Gastrocnemius medialis (tissue), 4 donors: ENCODE measurements around the gene OR6C65.

Experiments used
- POLR2A ChIP-seq, 2 donors: fragments of 450-650 bp; IDR thresholded peaks; one replicate each; pipeline ENCODE4 v1.6.1; 2017; ENCODE audit warnings: antibody characterized with exemption in 2 of 2, mild to moderate bottlenecking in 2 of 2, moderate library complexity in 2 of 2
- TF ChIP-seq, protein P1 (sequence below), 5 experiments: fragments of 450-650 bp in 3 of 5; fragments of 200-600 bp in 2 of 5; sonication (generic) in 2 of 5; IDR thresholded peaks in 4 of 5; conservative IDR thresholded peaks in 1 of 5; 1 replicate in 4 of 5; 2 replicates in 1 of 5; pipeline ENCODE4 v1.5.1; 2016 to 2019; ENCODE audit warnings: antibody characterized with exemption in 5 of 5, mild to moderate bottlenecking in 3 of 5, moderate library complexity in 3 of 5

DNA sequence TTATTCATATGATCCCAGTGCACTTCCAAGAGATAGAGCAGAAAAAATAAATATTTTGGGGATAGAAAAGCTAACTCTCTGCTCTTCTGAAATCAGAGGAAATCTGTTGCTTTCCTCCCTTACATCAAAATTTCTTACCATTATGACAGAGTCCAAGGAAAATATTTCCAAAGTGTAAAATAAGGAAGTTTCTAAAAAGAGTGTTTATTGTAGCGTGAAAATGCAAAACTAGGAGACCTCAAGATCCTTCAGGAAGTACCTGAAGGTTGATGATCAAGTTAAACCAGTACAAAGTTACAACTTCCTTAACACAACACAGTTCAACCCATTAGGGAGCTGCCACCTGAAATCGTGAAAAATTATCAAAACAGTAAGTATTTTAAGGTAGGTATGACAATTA lies 43.4 kb downstream of the OR6C65 start, which contains the start of gene OR6C2:
- TF ChIP-seq, protein P1, sequence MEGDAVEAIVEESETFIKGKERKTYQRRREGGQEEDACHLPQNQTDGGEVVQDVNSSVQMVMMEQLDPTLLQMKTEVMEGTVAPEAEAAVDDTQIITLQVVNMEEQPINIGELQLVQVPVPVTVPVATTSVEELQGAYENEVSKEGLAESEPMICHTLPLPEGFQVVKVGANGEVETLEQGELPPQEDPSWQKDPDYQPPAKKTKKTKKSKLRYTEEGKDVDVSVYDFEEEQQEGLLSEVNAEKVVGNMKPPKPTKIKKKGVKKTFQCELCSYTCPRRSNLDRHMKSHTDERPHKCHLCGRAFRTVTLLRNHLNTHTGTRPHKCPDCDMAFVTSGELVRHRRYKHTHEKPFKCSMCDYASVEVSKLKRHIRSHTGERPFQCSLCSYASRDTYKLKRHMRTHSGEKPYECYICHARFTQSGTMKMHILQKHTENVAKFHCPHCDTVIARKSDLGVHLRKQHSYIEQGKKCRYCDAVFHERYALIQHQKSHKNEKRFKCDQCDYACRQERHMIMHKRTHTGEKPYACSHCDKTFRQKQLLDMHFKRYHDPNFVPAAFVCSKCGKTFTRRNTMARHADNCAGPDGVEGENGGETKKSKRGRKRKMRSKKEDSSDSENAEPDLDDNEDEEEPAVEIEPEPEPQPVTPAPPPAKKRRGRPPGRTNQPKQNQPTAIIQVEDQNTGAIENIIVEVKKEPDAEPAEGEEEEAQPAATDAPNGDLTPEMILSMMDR (IDR thresholded peaks at IDR 0.05 in 4 of 5, conservative IDR thresholded peaks at IDR 0.05 in 1 of 5), result no peak
- TF ChIP-seq POLR2A (IDR thresholded peaks at IDR 0.05), result no peak
